ENCODE results near the gene TUBB8. TPM values are rescaled to one million over a fixed set of nuclear protein-coding genes. Genes with fewer than 3 reads are reported as not detected.
"Not testable (repeated sequence)": the region's sequence is repeated elsewhere in the genome, so short reads cannot be mapped to it uniquely, and the experiment has no call there.

Gene TUBB8
- polyA plus RNA-seq, 3 donors: 0.43 TPM; not detected in 2

DNA sequence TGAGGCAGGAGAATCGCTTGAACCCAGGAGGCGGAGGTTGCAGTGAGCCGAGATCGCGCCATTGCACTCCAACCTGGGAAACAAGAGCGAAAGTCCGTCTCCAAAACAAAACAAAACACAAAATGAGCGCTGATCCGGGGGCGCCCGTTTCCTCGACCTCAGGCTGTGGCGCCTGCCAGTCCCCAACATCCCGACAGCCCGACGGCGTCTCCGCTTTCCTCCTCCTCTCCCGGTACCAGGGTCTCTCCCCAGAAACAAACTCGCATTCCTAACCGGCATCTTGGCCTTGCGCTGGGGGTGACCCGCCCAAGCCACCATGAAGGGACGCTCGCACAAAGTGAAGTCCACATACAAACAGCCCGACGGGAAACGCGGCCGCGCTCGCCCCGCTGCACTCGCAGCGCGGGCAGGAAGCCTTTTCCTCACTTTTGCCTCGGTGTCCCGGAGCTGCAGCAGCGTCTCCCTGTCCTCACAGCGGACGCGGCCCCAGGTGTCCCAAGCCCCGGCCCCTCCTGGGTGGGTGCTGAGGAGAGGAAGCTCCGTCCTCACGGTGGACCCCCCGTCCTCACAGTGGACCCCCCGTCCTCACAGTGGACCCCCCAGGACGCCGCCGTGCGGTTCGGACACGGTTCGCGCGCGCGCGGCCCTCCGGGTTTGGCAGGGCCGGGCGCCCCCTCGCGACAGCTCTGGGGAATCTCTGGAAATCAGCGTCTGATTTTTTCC, 24.6 kb upstream of the TUBB8 start:
- peak overlapping the region in 1 of 7 donors; percentile 31 for H3K27ac Mint-ChIP-seq
- not testable (repeated sequence) for H3K9ac ChIP-seq (ENCODE audit: insufficient read depth, low read length, poor library complexity, severe bottlenecking)
- WGBS (ENCODE audit: insufficient coverage): 2% methylated on average over 39 of the region's 65 CpGs

GRCh38 chr10:68156-68555, 19.1 kb upstream of the TUBB8 start:
- H3K4me1 Mint-ChIP-seq; H3K36me3 Mint-ChIP-seq; H3K9me3 Mint-ChIP-seq; H2AFZ ChIP-seq (ENCODE audit: insufficient read depth, low read depth, low read length, poor library complexity, severe bottlenecking); H3K36me3 ChIP-seq (replicated peaks in 1 of 2; ENCODE audit: control insufficient read depth in 1 of 2, insufficient read depth in 2 of 2, low read length in 2 of 2); intact Hi-C loops (cut with micrococcal nuclease); H3K4me3 Mint-ChIP-seq; H3K4me3 ChIP-seq (replicated peaks in 1 of 3; ENCODE audit: low read depth in 2 of 3, low read length in 3 of 3); H3K27me3 ChIP-seq (ENCODE audit: control insufficient read depth in 2 of 2, insufficient read depth in 2 of 2, low read length in 2 of 2); H3K9me3 ChIP-seq (replicated peaks in 1 of 2; ENCODE audit: control insufficient read depth in 1 of 2, insufficient read depth in 1 of 2, low read length in 2 of 2); H4K20me1 ChIP-seq (ENCODE audit: insufficient read depth, low read length); H3K27ac Mint-ChIP-seq; DNase-seq; H3K4me2 ChIP-seq (replicated peaks; ENCODE audit: extremely low read depth, low read length, poor library complexity, severe bottlenecking); H3K9ac ChIP-seq (ENCODE audit: insufficient read depth, low read length, poor library complexity, severe bottlenecking); H3K27ac ChIP-seq (ENCODE audit: low read depth in 1 of 2, low read length in 2 of 2); H3K4me1 ChIP-seq (ENCODE audit: control insufficient read depth in 1 of 2, insufficient read depth in 2 of 2, low read length in 2 of 2); H3K79me2 ChIP-seq (ENCODE audit: insufficient read depth, low read length): not testable (repeated sequence)
- H3K27me3 Mint-ChIP-seq (ENCODE audit: low read depth in 3 of 3): peaks cover 17 to 27% (median 18%) of the 10 kb centered on the region in 3 donors
- 17% methylated on average over 1 of the region's 5 CpGs for WGBS (ENCODE audit: insufficient coverage)

More for the DNA sequence above, 24.6 kb upstream of the TUBB8 start:
- Histone ChIP-seq H3K27me3 (ENCODE audit: control insufficient read depth in 2 of 2, insufficient read depth in 2 of 2, low read length in 2 of 2) (peaks cover 2 to 32% of the 10 kb centered on the region in 2 donors), H3K4me3 (replicated peaks in 1 of 3; ENCODE audit: low read depth in 2 of 3, low read length in 3 of 3) (peak overlapping the region; percentile 22 to 72 (median 23)), H2AFZ (ENCODE audit: insufficient read depth, low read depth, low read length, poor library complexity, severe bottlenecking) (peak overlapping the region; percentile 63), H3K4me1 (ENCODE audit: control insufficient read depth in 1 of 2, insufficient read depth in 2 of 2, low read length in 2 of 2) (peaks cover 10 to 13% of the 10 kb centered on the region in 2 donors), H3K4me2 (replicated peaks; ENCODE audit: extremely low read depth, low read length, poor library complexity, severe bottlenecking) (peak overlapping the region; percentile 71)
- H3K36me3 Mint-ChIP-seq; H3K36me3 ChIP-seq (replicated peaks in 1 of 2; ENCODE audit: control insufficient read depth in 1 of 2, insufficient read depth in 2 of 2, low read length in 2 of 2); H4K20me1 ChIP-seq (ENCODE audit: insufficient read depth, low read length); H3K79me2 ChIP-seq (ENCODE audit: insufficient read depth, low read length); H3K9me3 ChIP-seq (replicated peaks in 1 of 2; ENCODE audit: control insufficient read depth in 1 of 2, insufficient read depth in 1 of 2, low read length in 2 of 2); H3K27ac ChIP-seq (ENCODE audit: low read depth in 1 of 2, low read length in 2 of 2); intact Hi-C loops (cut with micrococcal nuclease): not testable (repeated sequence)
- peak; percentile 59 for TF ChIP-seq CTCF (IDR thresholded peaks at IDR 0.05)
- Mint-ChIP-seq H3K27me3 (ENCODE audit: low read depth in 3 of 3) (peaks cover 45 to 68% (median 62%) of the 10 kb centered on the region in 3 donors), H3K4me1 (peaks cover 15% of the 10 kb centered on the region), H3K9me3 (peaks cover 0 to 20% (median 3%) of the 10 kb centered on the region in 7 donors), H3K4me3 (peak overlapping the region; percentile 84 to 95)
- peak in 1 of 3 donors; percentile 12 for DNase-seq

- H4K20me1 ChIP-seq (ENCODE audit: insufficient read depth, low read length); H3K4me3 Mint-ChIP-seq; intact Hi-C loops (cut with micrococcal nuclease); H3K4me1 Mint-ChIP-seq; H3K27ac ChIP-seq (ENCODE audit: low read depth in 1 of 2, low read length in 2 of 2); H3K9ac ChIP-seq (ENCODE audit: insufficient read depth, low read length, poor library complexity, severe bottlenecking); H3K79me2 ChIP-seq (ENCODE audit: insufficient read depth, low read length); H3K27ac Mint-ChIP-seq; H2AFZ ChIP-seq (ENCODE audit: insufficient read depth, low read depth, low read length, poor library complexity, severe bottlenecking); DNase-seq; H3K9me3 ChIP-seq (replicated peaks in 1 of 2; ENCODE audit: control insufficient read depth in 1 of 2, insufficient read depth in 1 of 2, low read length in 2 of 2); H3K4me2 ChIP-seq (replicated peaks; ENCODE audit: extremely low read depth, low read length, poor library complexity, severe bottlenecking); H3K36me3 ChIP-seq (replicated peaks in 1 of 2; ENCODE audit: control insufficient read depth in 1 of 2, insufficient read depth in 2 of 2, low read length in 2 of 2); H3K36me3 Mint-ChIP-seq; H3K27me3 ChIP-seq (ENCODE audit: control insufficient read depth in 2 of 2, insufficient read depth in 2 of 2, low read length in 2 of 2); H3K9me3 Mint-ChIP-seq; H3K27me3 Mint-ChIP-seq (ENCODE audit: low read depth in 3 of 3); H3K4me3 ChIP-seq (replicated peaks in 1 of 3; ENCODE audit: low read depth in 2 of 3, low read length in 3 of 3); H3K4me1 ChIP-seq (ENCODE audit: control insufficient read depth in 1 of 2, insufficient read depth in 2 of 2, low read length in 2 of 2): not testable (repeated sequence)
- WGBS (ENCODE audit: insufficient coverage): 80% methylated on average over 1 of the region's 2 CpGs
These were observed 830 bp upstream of the TUBB8 start for GRCh38 chr10:49926-50325.

- H3K4me3 Mint-ChIP-seq; H2AFZ ChIP-seq (ENCODE audit: insufficient read depth, low read depth, low read length, poor library complexity, severe bottlenecking); H3K9ac ChIP-seq (ENCODE audit: insufficient read depth, low read length, poor library complexity, severe bottlenecking); H3K79me2 ChIP-seq (ENCODE audit: insufficient read depth, low read length); H3K36me3 Mint-ChIP-seq; H3K9me3 ChIP-seq (replicated peaks in 1 of 2; ENCODE audit: control insufficient read depth in 1 of 2, insufficient read depth in 1 of 2, low read length in 2 of 2); H3K36me3 ChIP-seq (replicated peaks in 1 of 2; ENCODE audit: control insufficient read depth in 1 of 2, insufficient read depth in 2 of 2, low read length in 2 of 2); H3K9me3 Mint-ChIP-seq; H3K4me3 ChIP-seq (replicated peaks in 1 of 3; ENCODE audit: low read depth in 2 of 3, low read length in 3 of 3); DNase-seq; H3K4me2 ChIP-seq (replicated peaks; ENCODE audit: extremely low read depth, low read length, poor library complexity, severe bottlenecking); H4K20me1 ChIP-seq (ENCODE audit: insufficient read depth, low read length); H3K27ac Mint-ChIP-seq; H3K4me1 ChIP-seq (ENCODE audit: control insufficient read depth in 1 of 2, insufficient read depth in 2 of 2, low read length in 2 of 2); H3K27ac ChIP-seq (ENCODE audit: low read depth in 1 of 2, low read length in 2 of 2); H3K4me1 Mint-ChIP-seq; intact Hi-C loops (cut with micrococcal nuclease); H3K27me3 ChIP-seq (ENCODE audit: control insufficient read depth in 2 of 2, insufficient read depth in 2 of 2, low read length in 2 of 2); H3K27me3 Mint-ChIP-seq (ENCODE audit: low read depth in 3 of 3): not testable (repeated sequence)
- WGBS (ENCODE audit: insufficient coverage): 100% methylated on average over 1 of the region's 16 CpGs
These were observed 1.2 kb downstream of the TUBB8 start for GRCh38 chr10:47864-48263.
